ENCODE data around the gene MAP2K1.

DNA sequence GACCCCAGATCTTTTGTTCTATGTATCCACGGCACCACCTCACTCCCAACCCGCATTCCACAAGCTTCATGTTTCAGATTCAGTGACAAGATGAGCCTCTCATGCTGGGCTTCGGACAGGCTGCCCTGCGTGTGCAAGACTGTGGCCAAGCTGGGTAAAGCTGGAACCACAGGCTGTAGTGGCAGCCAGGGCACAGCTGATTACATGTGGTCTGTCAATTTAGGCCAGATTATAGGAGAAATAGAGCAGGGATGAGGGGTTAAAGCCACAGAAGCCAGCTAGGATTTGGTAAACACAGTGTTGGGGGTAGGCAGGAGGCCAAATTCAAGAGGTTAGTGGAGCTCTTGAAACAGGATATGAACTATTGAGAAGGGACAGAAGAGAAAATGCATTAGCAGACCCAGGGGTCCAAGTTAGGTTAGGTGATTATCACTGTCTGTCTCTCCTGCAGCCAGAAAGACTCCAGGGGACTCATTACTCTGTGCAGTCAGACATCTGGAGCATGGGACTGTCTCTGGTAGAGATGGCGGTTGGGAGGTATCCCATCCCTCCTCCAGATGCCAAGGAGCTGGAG lies 97.9 kb downstream of the MAP2K1 start:
- TF ChIP-seq, protein P1, sequence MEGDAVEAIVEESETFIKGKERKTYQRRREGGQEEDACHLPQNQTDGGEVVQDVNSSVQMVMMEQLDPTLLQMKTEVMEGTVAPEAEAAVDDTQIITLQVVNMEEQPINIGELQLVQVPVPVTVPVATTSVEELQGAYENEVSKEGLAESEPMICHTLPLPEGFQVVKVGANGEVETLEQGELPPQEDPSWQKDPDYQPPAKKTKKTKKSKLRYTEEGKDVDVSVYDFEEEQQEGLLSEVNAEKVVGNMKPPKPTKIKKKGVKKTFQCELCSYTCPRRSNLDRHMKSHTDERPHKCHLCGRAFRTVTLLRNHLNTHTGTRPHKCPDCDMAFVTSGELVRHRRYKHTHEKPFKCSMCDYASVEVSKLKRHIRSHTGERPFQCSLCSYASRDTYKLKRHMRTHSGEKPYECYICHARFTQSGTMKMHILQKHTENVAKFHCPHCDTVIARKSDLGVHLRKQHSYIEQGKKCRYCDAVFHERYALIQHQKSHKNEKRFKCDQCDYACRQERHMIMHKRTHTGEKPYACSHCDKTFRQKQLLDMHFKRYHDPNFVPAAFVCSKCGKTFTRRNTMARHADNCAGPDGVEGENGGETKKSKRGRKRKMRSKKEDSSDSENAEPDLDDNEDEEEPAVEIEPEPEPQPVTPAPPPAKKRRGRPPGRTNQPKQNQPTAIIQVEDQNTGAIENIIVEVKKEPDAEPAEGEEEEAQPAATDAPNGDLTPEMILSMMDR (IDR thresholded peaks at IDR 0.05), result no peak
- no peak for TF ChIP-seq POLR2AphosphoS5 (IDR thresholded peaks at IDR 0.05)

All from breast epithelium (tissue), 3 donors.